Loucy (cell line): ENCODE results near the gene NPIPA2.
"Not testable (repeated sequence)": the region's sequence is repeated elsewhere in the genome, so short reads cannot be mapped to it uniquely, and the experiment has no call there.

Experiments used
- H2AFZ ChIP-seq: fragments of 200-600 bp; sonication (generic); 2 replicates; pipeline ENCODE4 v1.6.0; 2016; ENCODE audit warnings: antibody characterized with exemption, mild to moderate bottlenecking, low read length, moderate library complexity
- H3F3A ChIP-seq: fragments of 200-600 bp; 2 replicates; pipeline ENCODE4 v1.6.0; 2016; ENCODE audit warnings: antibody characterized with exemption, low read depth, mild to moderate bottlenecking
- H3K27me3 ChIP-seq: fragments of 200-600 bp; sonication (generic); 2 replicates; pipeline ENCODE4 v1.6.1; 2014; ENCODE audit warnings: low read length, mild to moderate bottlenecking; ENCODE audit not compliant: insufficient read depth, poor library complexity, severe bottlenecking
- H3K36me3 ChIP-seq: fragments of 200-600 bp; sonication (generic); 2 replicates; pipeline ENCODE4 v1.6.1; 2016; ENCODE audit warnings: low read length; ENCODE audit not compliant: insufficient read depth
- H3K4me1 ChIP-seq: fragments of 200-600 bp; sonication (generic); 2 replicates; pipeline ENCODE4 v1.5.1; 2014; ENCODE audit warnings: low read length, mild to moderate bottlenecking; ENCODE audit not compliant: insufficient read depth, poor library complexity, severe bottlenecking
- H3K4me2 ChIP-seq: fragments of 200-600 bp; sonication (generic); 2 replicates; pipeline ENCODE4 v1.6.0; 2014; ENCODE audit warnings: antibody characterized with exemption, low read length, low read depth, mild to moderate bottlenecking; ENCODE audit not compliant: poor library complexity, severe bottlenecking
- H3K4me3 ChIP-seq: fragments of 200-600 bp; sonication (generic); 2 replicates; pipeline ENCODE4 v1.5.1; 2014; ENCODE audit warnings: low read length, mild to moderate bottlenecking, mixed read lengths; ENCODE audit not compliant: poor library complexity, severe bottlenecking
- H3K79me2 ChIP-seq: fragments of 200-600 bp; sonication (generic); 2 replicates; pipeline ENCODE4 v1.6.1; 2014; ENCODE audit warnings: low read length; ENCODE audit not compliant: insufficient read depth
- H3K9ac ChIP-seq: fragments of 200-600 bp; sonication (generic); 2 replicates; pipeline ENCODE4 v1.6.0; 2014; ENCODE audit warnings: mild to moderate bottlenecking, low read depth, low read length, moderate library complexity; ENCODE audit not compliant: poor library complexity, severe bottlenecking
- H3K9me2 ChIP-seq: fragments of 200-600 bp; sonication (generic); replicated peaks from 2 replicates; pipeline ENCODE4 v1.6.1; 2016; ENCODE audit warnings: low read depth, low read length, mixed read lengths
- H3K9me3 ChIP-seq: fragments of 200-600 bp; sonication (generic); 2 replicates; pipeline ENCODE4 v1.6.1; 2014; ENCODE audit warnings: mild to moderate bottlenecking, antibody characterized with exemption, low read length, low read depth; ENCODE audit not compliant: insufficient read depth
- H4K20me1 ChIP-seq: fragments of 200-600 bp; sonication (generic); 2 replicates; pipeline ENCODE4 v1.6.0; 2014; ENCODE audit warnings: antibody characterized with exemption, low read length, mild to moderate bottlenecking; ENCODE audit not compliant: insufficient read depth, poor library complexity, severe bottlenecking

Gene NPIPA2

DNA sequence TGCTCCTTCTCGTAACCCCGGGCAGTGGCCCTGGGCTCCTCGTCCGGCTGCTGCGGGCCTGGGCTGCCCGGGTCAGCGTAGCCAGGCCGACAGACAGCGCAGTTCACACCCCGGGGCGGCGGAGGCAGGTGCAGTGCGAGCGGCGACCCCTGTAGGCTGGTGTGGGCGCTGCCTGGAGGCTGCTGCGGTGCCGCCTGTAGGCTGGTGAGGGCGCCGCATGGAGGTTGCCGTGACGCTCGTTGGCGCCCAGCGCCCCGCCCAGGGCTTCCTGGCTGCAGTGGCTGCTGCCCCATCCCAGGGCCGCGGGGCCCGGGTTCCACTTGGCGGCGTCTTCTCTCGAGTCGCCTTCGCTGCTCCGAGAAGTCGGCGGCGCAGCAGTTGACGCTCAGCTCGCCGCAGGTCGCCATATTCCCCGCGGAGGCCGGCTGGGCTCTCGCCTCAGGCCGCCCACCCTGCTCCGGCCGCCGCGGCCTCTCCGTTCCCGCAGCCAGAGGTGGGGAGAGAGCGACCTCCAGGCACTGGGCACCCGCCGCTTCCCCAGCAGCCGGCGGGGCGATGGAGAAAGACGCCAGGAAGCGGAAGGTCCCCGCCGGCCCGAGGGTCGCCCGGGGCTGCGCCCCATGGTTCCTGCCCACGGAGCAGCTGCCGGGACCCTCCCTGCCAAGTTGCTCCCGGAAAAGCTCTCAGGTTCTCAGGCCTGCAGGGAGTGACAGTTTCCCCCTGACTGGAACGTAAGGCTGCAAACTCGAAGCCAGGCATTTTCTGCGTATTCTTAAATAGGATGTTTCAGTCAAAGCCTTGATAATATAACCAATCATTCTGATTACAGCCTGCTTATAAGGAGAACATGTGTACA is at the start of gene NPIPA2:
TSS of gene NPIPA2 (plus strand) at position 261 of the 856 bp plus-strand sequence. CDS start 5,533 bp downstream, outside the sequence.
- H3K9me3 ChIP-seq, H3K36me3 ChIP-seq, H3K27me3 ChIP-seq, H3K79me2 ChIP-seq, H3K4me3 ChIP-seq, H4K20me1 ChIP-seq, H3K9ac ChIP-seq, H3F3A ChIP-seq, H3K4me2 ChIP-seq, H3K4me1 ChIP-seq, H3K9me2 ChIP-seq, H2AFZ ChIP-seq: not testable (repeated sequence)

DNA sequence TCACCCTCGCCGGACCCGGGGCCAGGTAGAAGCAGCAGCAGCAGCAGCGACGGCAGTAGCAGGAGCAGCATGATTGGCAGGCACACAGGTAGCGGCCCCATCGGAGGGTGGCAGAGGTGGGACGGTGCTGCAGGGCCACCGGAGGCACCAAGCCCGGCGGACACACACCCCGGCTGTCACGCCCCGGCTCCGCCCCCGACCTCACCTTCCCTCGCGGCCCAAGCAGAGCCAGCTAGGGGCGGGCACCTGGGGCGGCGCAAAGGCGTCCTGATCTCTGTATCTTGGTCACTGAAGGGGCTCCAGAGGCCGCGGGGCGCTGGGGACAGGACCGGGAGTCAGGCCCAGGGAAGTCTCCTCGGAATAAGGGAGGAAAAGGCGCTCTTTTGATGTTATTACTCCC is 48.2 kb upstream of the NPIPA2 start, which contains the start of gene PLA2G10:
TSS of gene PLA2G10 (minus strand) at position 180 of the 400 bp plus-strand sequence. CDS start at position 101, 79 bp downstream.
- not testable (repeated sequence) for H3K9me3 ChIP-seq, H3K4me2 ChIP-seq, H2AFZ ChIP-seq, H3K27me3 ChIP-seq, H3K4me3 ChIP-seq, H3F3A ChIP-seq, H3K9me2 ChIP-seq, H3K9ac ChIP-seq, H3K4me1 ChIP-seq, H3K36me3 ChIP-seq, H3K79me2 ChIP-seq, H4K20me1 ChIP-seq

DNA sequence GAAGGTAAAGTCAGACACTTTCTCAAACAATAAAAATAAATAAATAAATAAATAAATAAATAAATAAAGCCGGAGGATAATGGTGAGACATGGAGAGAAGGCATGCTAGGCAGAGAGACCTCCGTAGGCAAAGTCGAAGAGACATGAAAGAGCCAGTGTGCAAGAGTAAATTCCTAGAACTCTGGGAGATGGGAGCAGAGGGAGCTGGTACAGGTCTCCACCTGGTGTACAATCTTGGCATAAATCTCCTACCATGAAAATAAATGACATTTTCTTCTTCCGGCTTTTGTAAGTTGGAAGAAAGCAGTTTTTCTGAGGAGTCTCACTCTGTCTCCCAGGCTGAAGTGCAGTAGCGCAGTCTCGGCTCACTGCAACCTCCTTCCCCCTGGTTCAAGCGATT is 40.5 kb upstream of the NPIPA2 start:
- not testable (repeated sequence) for H3F3A ChIP-seq, H3K9me3 ChIP-seq, H3K4me2 ChIP-seq, H4K20me1 ChIP-seq, H3K9ac ChIP-seq, H3K27me3 ChIP-seq, H3K9me2 ChIP-seq, H3K79me2 ChIP-seq, H3K4me1 ChIP-seq, H2AFZ ChIP-seq, H3K4me3 ChIP-seq, H3K36me3 ChIP-seq

DNA sequence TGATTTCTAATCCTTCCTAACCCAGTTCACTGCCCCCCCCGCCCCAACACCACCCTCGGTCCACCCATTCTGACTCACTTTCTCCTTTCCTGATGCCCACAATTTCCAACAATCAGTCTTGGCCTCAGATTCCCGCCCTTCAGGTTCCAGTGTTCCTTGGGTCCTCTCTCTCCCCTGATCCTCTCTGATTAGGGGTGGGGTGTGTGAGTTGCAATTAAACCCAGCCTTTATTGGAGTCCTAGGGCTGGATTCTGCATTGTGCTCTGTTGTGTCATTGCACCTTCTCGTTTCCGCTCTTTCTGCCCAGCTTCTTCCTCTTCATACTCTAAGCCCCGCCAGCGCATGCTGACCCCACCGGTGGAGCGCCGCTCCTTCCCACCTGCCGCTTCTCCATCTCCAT is 39.7 kb upstream of the NPIPA2 start:
- not testable (repeated sequence) for H4K20me1 ChIP-seq, H3K4me2 ChIP-seq, H3K4me3 ChIP-seq

DNA sequence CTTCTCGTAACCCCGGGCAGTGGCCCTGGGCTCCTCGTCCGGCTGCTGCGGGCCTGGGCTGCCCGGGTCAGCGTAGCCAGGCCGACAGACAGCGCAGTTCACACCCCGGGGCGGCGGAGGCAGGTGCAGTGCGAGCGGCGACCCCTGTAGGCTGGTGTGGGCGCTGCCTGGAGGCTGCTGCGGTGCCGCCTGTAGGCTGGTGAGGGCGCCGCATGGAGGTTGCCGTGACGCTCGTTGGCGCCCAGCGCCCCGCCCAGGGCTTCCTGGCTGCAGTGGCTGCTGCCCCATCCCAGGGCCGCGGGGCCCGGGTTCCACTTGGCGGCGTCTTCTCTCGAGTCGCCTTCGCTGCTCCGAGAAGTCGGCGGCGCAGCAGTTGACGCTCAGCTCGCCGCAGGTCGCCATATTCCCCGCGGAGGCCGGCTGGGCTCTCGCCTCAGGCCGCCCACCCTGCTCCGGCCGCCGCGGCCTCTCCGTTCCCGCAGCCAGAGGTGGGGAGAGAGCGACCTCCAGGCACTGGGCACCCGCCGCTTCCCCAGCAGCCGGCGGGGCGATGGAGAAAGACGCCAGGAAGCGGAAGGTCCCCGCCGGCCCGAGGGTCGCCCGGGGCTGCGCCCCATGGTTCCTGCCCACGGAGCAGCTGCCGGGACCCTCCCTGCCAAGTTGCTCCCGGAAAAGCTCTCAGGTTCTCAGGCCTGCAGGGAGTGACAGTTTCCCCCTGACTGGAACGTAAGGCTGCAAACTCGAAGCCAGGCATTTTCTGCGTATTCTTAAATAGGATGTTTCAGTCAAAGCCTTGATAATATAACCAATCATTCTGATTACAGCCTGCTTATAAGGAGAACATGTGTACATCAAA is 38.9 kb upstream of the NPIPA2 start, which contains the start of gene NPIPA3:
TSS of gene NPIPA3 (plus strand) at position 256 of the 856 bp plus-strand sequence. CDS start 5,533 bp downstream, outside the sequence.
- H3F3A ChIP-seq, H2AFZ ChIP-seq, H3K27me3 ChIP-seq, H3K9me3 ChIP-seq, H3K4me1 ChIP-seq, H3K9ac ChIP-seq, H4K20me1 ChIP-seq, H3K79me2 ChIP-seq, H3K4me2 ChIP-seq, H3K9me2 ChIP-seq, H3K36me3 ChIP-seq, H3K4me3 ChIP-seq: not testable (repeated sequence)

More for the DNA sequence above, 39.7 kb upstream of the NPIPA2 start:
- not testable (repeated sequence) for H3K9ac ChIP-seq, H3K9me2 ChIP-seq, H3F3A ChIP-seq, H2AFZ ChIP-seq, H3K79me2 ChIP-seq, H3K36me3 ChIP-seq, H3K9me3 ChIP-seq, H3K4me1 ChIP-seq, H3K27me3 ChIP-seq

DNA sequence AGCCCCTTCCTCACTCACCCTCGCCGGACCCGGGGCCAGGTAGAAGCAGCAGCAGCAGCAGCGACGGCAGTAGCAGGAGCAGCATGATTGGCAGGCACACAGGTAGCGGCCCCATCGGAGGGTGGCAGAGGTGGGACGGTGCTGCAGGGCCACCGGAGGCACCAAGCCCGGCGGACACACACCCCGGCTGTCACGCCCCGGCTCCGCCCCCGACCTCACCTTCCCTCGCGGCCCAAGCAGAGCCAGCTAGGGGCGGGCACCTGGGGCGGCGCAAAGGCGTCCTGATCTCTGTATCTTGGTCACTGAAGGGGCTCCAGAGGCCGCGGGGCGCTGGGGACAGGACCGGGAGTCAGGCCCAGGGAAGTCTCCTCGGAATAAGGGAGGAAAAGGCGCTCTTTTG is 9.1 kb upstream of the NPIPA2 start:
- H3K36me3 ChIP-seq, H3K4me3 ChIP-seq, H2AFZ ChIP-seq, H4K20me1 ChIP-seq, H3K27me3 ChIP-seq, H3K9me3 ChIP-seq, H3K4me2 ChIP-seq, H3K79me2 ChIP-seq, H3F3A ChIP-seq, H3K9me2 ChIP-seq, H3K4me1 ChIP-seq, H3K9ac ChIP-seq: not testable (repeated sequence)

DNA sequence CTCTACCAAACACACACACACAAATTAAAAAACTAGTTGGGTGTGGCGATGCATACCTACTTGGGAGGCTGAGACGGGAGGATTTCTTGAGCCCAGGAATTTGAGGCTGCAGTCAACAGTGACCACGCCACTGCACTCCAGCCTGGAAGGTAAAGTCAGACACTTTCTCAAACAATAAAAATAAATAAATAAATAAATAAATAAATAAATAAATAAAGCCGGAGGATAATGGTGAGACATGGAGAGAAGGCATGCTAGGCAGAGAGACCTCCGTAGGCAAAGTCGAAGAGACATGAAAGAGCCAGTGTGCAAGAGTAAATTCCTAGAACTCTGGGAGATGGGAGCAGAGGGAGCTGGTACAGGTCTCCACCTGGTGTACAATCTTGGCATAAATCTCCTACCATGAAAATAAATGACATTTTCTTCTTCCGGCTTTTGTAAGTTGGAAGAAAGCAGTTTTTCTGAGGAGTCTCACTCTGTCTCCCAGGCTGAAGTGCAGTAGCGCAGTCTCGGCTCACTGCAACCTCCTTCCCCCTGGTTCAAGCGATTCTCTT is 1.4 kb upstream of the NPIPA2 start:
- H3F3A ChIP-seq, H4K20me1 ChIP-seq, H3K4me1 ChIP-seq, H2AFZ ChIP-seq, H3K4me3 ChIP-seq, H3K79me2 ChIP-seq, H3K9ac ChIP-seq, H3K9me2 ChIP-seq, H3K27me3 ChIP-seq, H3K9me3 ChIP-seq, H3K4me2 ChIP-seq, H3K36me3 ChIP-seq: not testable (repeated sequence)
